C4-2B (cell line): ENCODE results near the gene MRPL32.

Experiments used
- H3K27ac ChIP-seq: fragments of 450-650 bp; 2 replicates; pipeline ENCODE4 v1.5.1; 2017
- CTCF ChIP-seq: fragments of 450-650 bp; conservative IDR thresholded peaks from 2 replicates; pipeline ENCODE4 v1.5.1; 2017; ENCODE audit warnings: mild to moderate bottlenecking
- ZFX ChIP-seq: fragments of 450-650 bp; IDR thresholded peaks from 2 replicates; pipeline ENCODE4 v1.6.1; 2017

MRPL32 gene

GRCh38 chr7:42914421-42915045, 17.6 kb upstream of the MRPL32 start:
- TF ChIP-seq CTCF = no peak
- TF ChIP-seq ZFX = no peak
- no peak overlapping the region for H3K27ac ChIP-seq

GRCh38 chr7:42915356-42915755, 16.8 kb upstream of the MRPL32 start:
- TF ChIP-seq CTCF (no peak), ZFX (no peak)

GRCh38 chr7:42922017-42922753, 10.0 kb upstream of the MRPL32 start:
- H3K27ac ChIP-seq = no peak overlapping the region
- TF ChIP-seq CTCF = no peak
- TF ChIP-seq ZFX = no peak

More at GRCh38 chr7:42915356-42915755, 16.8 kb upstream of the MRPL32 start:
- H3K27ac ChIP-seq = no peak overlapping the region

GRCh38 chr7:42924223-42924838, 7.8 kb upstream of the MRPL32 start:
- H3K27ac ChIP-seq = no peak overlapping the region
- TF ChIP-seq CTCF (no peak), ZFX (no peak)

- TF ChIP-seq CTCF = no peak
- H3K27ac ChIP-seq = no peak overlapping the region
Measured at GRCh38 chr7:42925630-42926029, 6.5 kb upstream of the MRPL32 start.

DNA sequence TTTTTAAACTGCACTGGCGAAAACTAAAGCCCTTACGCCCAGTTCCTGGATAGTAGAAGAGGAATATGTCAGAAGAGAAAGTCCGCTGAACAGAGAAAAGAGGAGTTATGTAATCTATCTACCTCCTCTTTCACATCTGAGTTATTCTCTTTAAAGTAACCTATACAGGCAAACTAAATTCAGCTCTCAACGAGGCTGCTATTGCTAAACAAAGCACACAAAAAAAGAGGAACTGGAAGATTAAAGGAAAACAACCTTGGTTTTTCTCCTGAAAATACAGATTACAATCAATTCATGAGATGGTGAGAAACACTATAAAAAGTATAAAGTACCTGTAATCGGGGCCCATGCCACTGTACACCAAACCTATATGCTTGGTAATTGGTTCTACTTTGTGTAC, 6.0 kb upstream of the MRPL32 start:
- TF ChIP-seq CTCF (no peak), ZFX (no peak)
- no peak overlapping the region for H3K27ac ChIP-seq

- no peak overlapping the region for H3K27ac ChIP-seq
- no peak for TF ChIP-seq CTCF
- no peak for TF ChIP-seq ZFX
Measured at GRCh38 chr7:42928754-42929153, 3.4 kb upstream of the MRPL32 start.
